ENCODE results near the gene MYL5.

DNA sequence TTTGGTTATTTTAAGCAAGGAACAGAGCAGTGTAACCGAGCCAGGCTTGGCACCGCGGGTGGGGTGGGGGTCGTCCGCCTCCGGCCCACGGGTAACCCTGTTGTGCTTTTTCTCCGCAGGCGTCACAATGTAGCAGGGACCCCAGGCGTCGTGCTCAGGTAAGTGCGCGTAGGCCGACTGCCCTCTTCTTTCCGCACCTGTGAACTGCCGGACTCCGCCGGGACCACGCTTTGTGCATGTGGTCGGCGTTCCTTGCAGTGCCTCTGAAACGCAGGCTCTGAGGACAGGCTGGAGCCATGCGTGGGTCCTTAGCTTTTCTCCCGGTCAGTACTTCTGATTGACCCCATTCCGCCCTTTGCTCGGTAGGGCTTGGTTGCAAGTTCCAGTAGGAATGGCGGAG, 56.2 kb downstream of the MYL5 start:
- TF ChIP-seq CTCF (IDR thresholded peaks at IDR 0.05; ENCODE audit: insufficient read depth, low read depth, low read length) (no peak), EZH2 (IDR thresholded peaks at IDR 0.05; ENCODE audit: insufficient read depth, low read length) (no peak)
